OCI-LY7 (cell line): ENCODE measurements around the gene PRIMA1.

Source experiments
- CTCF ChIP-seq: fragments of 200-600 bp; sonication (generic); conservative IDR thresholded peaks from 2 replicates; pipeline ENCODE4 v1.5.1; 2014; ENCODE audit warnings: mild to moderate bottlenecking, antibody characterized with exemption, low read length, moderate library complexity, mixed read lengths
- EZH2phosphoT487 ChIP-seq: fragments of 200-600 bp; sonication (generic); IDR thresholded peaks from 2 replicates; pipeline ENCODE4 v1.6.1; 2018; ENCODE audit warnings: low read depth, borderline replicate concordance, mild to moderate bottlenecking, mixed run types, antibody characterized with exemption, low read length, moderate library complexity, mixed read lengths

GRCh38 chr14:93745603-93746273 lies 42.5 kb downstream of the PRIMA1 start:
- no peak for TF ChIP-seq CTCF
- no peak for TF ChIP-seq EZH2phosphoT487
